Ramos (cell line): ENCODE results near the gene SLC12A7.

ENCODE experiments used
- in situ Hi-C: fragments of 300-500 bp; cut with MboI; formaldehyde crosslinking; loops from one replicate; pipeline ENCODE4 v1.14.3; 2022; ENCODE audit warnings: low sequenced_read_pairs; ENCODE audit not compliant: unreplicated experiment

Gene SLC12A7

GRCh38 chr5:1042626-1043025 lies 69.2 kb downstream of the SLC12A7 start:
- in situ Hi-C loops: no loop called here

GRCh38 chr5:1041225-1042143 lies 70.4 kb downstream of the SLC12A7 start:
- in situ Hi-C loops: no loop called here

- in situ Hi-C loops: no loop called here
Observed at GRCh38 chr5:1040571-1040970, 71.3 kb downstream of the SLC12A7 start.

- in situ Hi-C loops: no loop called here
Observed at GRCh38 chr5:1039706-1040260, 72.1 kb downstream of the SLC12A7 start.

GRCh38 chr5:1039210-1039548 lies 72.7 kb downstream of the SLC12A7 start:
- in situ Hi-C loops: no loop called here

GRCh38 chr5:1038417-1039209 lies 73.2 kb downstream of the SLC12A7 start:
- in situ Hi-C loops: no loop called here

GRCh38 chr5:1037671-1038416 lies 74.0 kb downstream of the SLC12A7 start:
- in situ Hi-C loops: no loop called here

GRCh38 chr5:1037123-1037670 lies 74.7 kb downstream of the SLC12A7 start:
- in situ Hi-C loops: no loop called here

GRCh38 chr5:1036504-1037122 lies 75.2 kb downstream of the SLC12A7 start:
- in situ Hi-C loops: no loop called here

GRCh38 chr5:1035421-1036405 lies 76.2 kb downstream of the SLC12A7 start:
- in situ Hi-C loops: no loop called here

- in situ Hi-C loops: no loop called here
Observed at GRCh38 chr5:1034986-1035385, 76.9 kb downstream of the SLC12A7 start.

- in situ Hi-C loops: no loop called here
Observed at GRCh38 chr5:1034421-1034905, 77.4 kb downstream of the SLC12A7 start.

- in situ Hi-C loops: no loop called here
Observed at GRCh38 chr5:1033606-1034420, 78.0 kb downstream of the SLC12A7 start.

GRCh38 chr5:1033178-1033577 lies 78.7 kb downstream of the SLC12A7 start:
- in situ Hi-C loops: no loop called here

GRCh38 chr5:1032551-1033027 lies 79.3 kb downstream of the SLC12A7 start:
- in situ Hi-C loops: no loop called here

GRCh38 chr5:1032011-1032410 lies 79.9 kb downstream of the SLC12A7 start:
- in situ Hi-C loops: no loop called here

- in situ Hi-C loops: no loop called here
Observed at GRCh38 chr5:1031306-1031959, 80.4 kb downstream of the SLC12A7 start.
